Right lobe of liver (tissue), 4 donors: ENCODE data around the gene FBXL13.

Source experiments
- POLR2A ChIP-seq: fragments of 450-650 bp; IDR thresholded peaks from one replicate; pipeline ENCODE4 v1.6.1; 2017; ENCODE audit warnings: antibody characterized with exemption, mild to moderate bottlenecking
- TF ChIP-seq, protein P1 (sequence below), 4 donors: fragments of 200-600 bp in 3 of 4; fragments of 450-650 bp in 1 of 4; IDR thresholded peaks; one replicate each; pipeline versions ENCODE4 v1.5.1 to v1.8.0; 2016 to 2022; ENCODE audit warnings: antibody characterized with exemption in 4 of 4, mild to moderate bottlenecking in 2 of 4
- donor health status: DM: no; HTN: no; CAD: no.
- donor health status: DM: no; HTN: no; CAD: no.
- donor health status: DM: no; HTN: yes; CAD: no.

DNA sequence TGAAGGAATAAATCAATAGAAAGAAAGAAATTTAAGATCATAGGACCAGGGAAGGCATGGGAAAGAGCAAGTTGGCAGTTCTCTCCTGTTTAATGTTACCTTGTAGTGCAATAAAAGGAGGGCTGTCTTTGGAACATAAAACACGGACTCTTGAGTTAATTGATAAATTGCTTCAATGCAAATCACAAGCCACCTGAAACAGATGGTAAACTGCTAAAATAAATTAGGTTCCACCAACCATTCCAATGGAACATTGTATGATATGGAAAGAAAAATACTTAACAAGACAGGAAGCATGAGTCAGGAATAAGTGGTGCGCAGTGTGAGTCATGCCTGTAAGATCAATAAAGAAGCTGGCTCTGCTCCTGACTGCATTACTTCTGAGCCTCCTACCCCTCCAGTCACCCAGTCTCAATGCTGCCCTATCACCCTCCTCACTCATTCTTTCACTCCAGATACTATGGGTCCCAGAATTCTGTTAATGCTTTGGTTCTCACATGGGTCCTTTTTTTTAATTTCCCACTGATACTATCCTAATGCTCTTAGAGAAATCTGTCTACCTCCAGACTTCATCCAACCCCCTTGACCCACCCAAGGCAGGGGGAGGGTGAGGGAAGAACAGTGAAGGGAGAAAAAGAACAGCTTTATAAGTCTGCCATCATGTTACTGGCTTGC lies 82.9 kb downstream of the FBXL13 start:
- TF ChIP-seq, protein P1, sequence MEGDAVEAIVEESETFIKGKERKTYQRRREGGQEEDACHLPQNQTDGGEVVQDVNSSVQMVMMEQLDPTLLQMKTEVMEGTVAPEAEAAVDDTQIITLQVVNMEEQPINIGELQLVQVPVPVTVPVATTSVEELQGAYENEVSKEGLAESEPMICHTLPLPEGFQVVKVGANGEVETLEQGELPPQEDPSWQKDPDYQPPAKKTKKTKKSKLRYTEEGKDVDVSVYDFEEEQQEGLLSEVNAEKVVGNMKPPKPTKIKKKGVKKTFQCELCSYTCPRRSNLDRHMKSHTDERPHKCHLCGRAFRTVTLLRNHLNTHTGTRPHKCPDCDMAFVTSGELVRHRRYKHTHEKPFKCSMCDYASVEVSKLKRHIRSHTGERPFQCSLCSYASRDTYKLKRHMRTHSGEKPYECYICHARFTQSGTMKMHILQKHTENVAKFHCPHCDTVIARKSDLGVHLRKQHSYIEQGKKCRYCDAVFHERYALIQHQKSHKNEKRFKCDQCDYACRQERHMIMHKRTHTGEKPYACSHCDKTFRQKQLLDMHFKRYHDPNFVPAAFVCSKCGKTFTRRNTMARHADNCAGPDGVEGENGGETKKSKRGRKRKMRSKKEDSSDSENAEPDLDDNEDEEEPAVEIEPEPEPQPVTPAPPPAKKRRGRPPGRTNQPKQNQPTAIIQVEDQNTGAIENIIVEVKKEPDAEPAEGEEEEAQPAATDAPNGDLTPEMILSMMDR (IDR thresholded peaks at IDR 0.05) = no peak
- no peak for TF ChIP-seq POLR2A
